PC-3 (cell line): ENCODE data around the gene FCHO1. TPM values are rescaled to one million over a fixed set of nuclear protein-coding genes. Genes with fewer than 3 reads are reported as not detected.

ENCODE experiments used
- ATAC-seq: fragments of 200-7000 bp; cut with Tn5 transposase; 2 replicates; pipeline ENCODE4 v1.9.1; 2020; ENCODE audit warnings: mild to moderate bottlenecking, moderate library complexity
- BruUV-seq: library from RNA; stranded (reverse); fragments of 400-500 nt; replicated peaks from 2 replicates; lab custom pipeline; 2021; lab: Mats Ljungman, UMichigan
- CTCF ChIA-PET: fragments of 300-600 bp; sonication (Branson Sonifier 250); formaldehyde crosslinking; loops from one replicate; lab custom pipeline; 2022; ENCODE audit warnings: antibody characterized with exemption; lab: Charles Lee
- POLR2A ChIA-PET: fragments of 300-600 bp; sonication (Branson Sonifier 250); formaldehyde crosslinking; loops from one replicate; lab custom pipeline; 2022; ENCODE audit warnings: antibody characterized with exemption; ENCODE audit not compliant: unreplicated experiment; lab: Charles Lee
- DNase-seq: peaks from one replicate; pipeline ENCODE4 v3.0.0-alpha.2; 2015
- H2AFZ ChIP-seq: fragments of 300-600 bp; sonication (generic); 2 replicates; pipeline ENCODE4 v1.6.0; 2016; ENCODE audit warnings: antibody characterized with exemption, low read length
- H3F3A ChIP-seq: fragments of 300-600 bp; sonication (generic); one replicate; pipeline ENCODE4 v1.6.0; 2017; ENCODE audit warnings: antibody characterized with exemption, low read length, control low read depth, mild to moderate bottlenecking; ENCODE audit not compliant: unreplicated experiment
- H3K27ac ChIP-seq: fragments of 300-600 bp; sonication (generic); 2 replicates; pipeline ENCODE4 v1.5.1; 2016; ENCODE audit warnings: mild to moderate bottlenecking, low read length
- H3K27me3 ChIP-seq: fragments of 300-600 bp; sonication (generic); 2 replicates; pipeline ENCODE4 v1.6.1; 2016; ENCODE audit warnings: low read length, mixed read lengths
- H3K36me3 ChIP-seq: fragments of 300-600 bp; sonication (generic); 2 replicates; pipeline ENCODE4 v1.6.1; 2016; ENCODE audit warnings: low read depth, mixed run types, low read length, mixed read lengths
- H3K4me1 ChIP-seq: fragments of 300-600 bp; sonication (generic); 2 replicates; pipeline ENCODE4 v1.5.1; 2016; ENCODE audit warnings: low read length; ENCODE audit not compliant: insufficient read depth
- H3K4me2 ChIP-seq: fragments of 300-600 bp; sonication (generic); 2 replicates; pipeline ENCODE4 v1.6.0; 2016; ENCODE audit warnings: low read length
- H3K4me3 ChIP-seq: fragments of 300-600 bp; sonication (generic); 2 replicates; pipeline ENCODE4 v1.5.1; 2016; ENCODE audit warnings: mild to moderate bottlenecking, low read length, mixed read lengths
- H3K79me2 ChIP-seq: fragments of 300-600 bp; sonication (generic); 2 replicates; pipeline ENCODE4 v1.6.1; 2017; ENCODE audit warnings: low read length, mixed read lengths
- H3K9ac ChIP-seq: fragments of 300-600 bp; sonication (generic); 2 replicates; pipeline ENCODE4 v1.6.0; 2016; ENCODE audit warnings: mild to moderate bottlenecking, low read length
- H3K9me2 ChIP-seq: fragments of 300-600 bp; sonication (generic); replicated peaks from 2 replicates; pipeline ENCODE4 v1.6.1; 2016; ENCODE audit warnings: mixed run types, low read length, mixed read lengths
- H3K9me3 ChIP-seq: fragments of 300-600 bp; sonication (generic); 2 replicates; pipeline ENCODE4 v1.6.1; 2016; ENCODE audit warnings: low read length, mixed read lengths
- H4K20me1 ChIP-seq: fragments of 300-600 bp; sonication (generic); 2 replicates; pipeline ENCODE4 v1.6.1; 2016; ENCODE audit warnings: low read length, mixed read lengths
- CTCF ChIP-seq: fragments of 300-600 bp; sonication (generic); conservative IDR thresholded peaks from 2 replicates; pipeline ENCODE4 v1.5.1; 2017; ENCODE audit warnings: antibody characterized with exemption, low read depth, mild to moderate bottlenecking, low read length
- EZH2 ChIP-seq: fragments of 300-600 bp; sonication (generic); IDR thresholded peaks from one replicate; pipeline ENCODE4 v1.6.1; 2017; ENCODE audit warnings: antibody characterized with exemption, mild to moderate bottlenecking, low read length; ENCODE audit not compliant: unreplicated experiment
- EZH2phosphoT487 ChIP-seq: fragments of 300-600 bp; sonication (generic); IDR thresholded peaks from 2 replicates; pipeline ENCODE4 v1.6.1; 2018; ENCODE audit warnings: mild to moderate bottlenecking, antibody characterized with exemption, low read length, borderline replicate concordance
- intact Hi-C: fragments of 100-400 bp; cut with micrococcal nuclease; formaldehyde crosslinking; loops from 2 replicates; pipeline ENCODE4 v1.9.0; 2023
- total RNA-seq: library from RNA; depleted of rRNA; stranded (reverse); fragments of >200 nt; gene quantifications from 2 replicates; pipeline ENCODE4 v1.2.3, GENCODE V29; 2014

The FCHO1 gene
- total RNA-seq, 1 experiment from 2014 or later, result 21.0 TPM

- H3K79me2 ChIP-seq, result no peaks in the 10 kb centered on the region
- peak overlapping the region; percentile 93 for H3K4me3 ChIP-seq
- ATAC-seq, result no peak
- no peak overlapping the region for H3K27ac ChIP-seq
- no peaks in the 10 kb centered on the region for H3K27me3 ChIP-seq
- TF ChIP-seq EZH2phosphoT487 (no peak), CTCF (no peak), EZH2 (no peak)
- no peaks in the 10 kb centered on the region for H3F3A ChIP-seq
- H3K9me3 ChIP-seq, result no peaks in the 10 kb centered on the region
- no peak for DNase-seq
- POLR2A ChIA-PET, result interaction anchor here (0.5 to 0.8 kb wide), 3 partner anchors 11 to 522 kb away, joined by 3 to 28 read pairs (median 6); partner anchors contain the start of gene DDA1
- no peaks in the 10 kb centered on the region for H3K36me3 ChIP-seq
- peak overlapping the region; percentile 99 for H3K4me2 ChIP-seq
- peaks cover 10% of the 10 kb centered on the region; the same call in 1 of the 2 replicates for H3K4me1 ChIP-seq
- H2AFZ ChIP-seq, result peak overlapping the region; percentile 100
- no peaks in the 10 kb centered on the region for H4K20me1 ChIP-seq
- CTCF ChIA-PET, result interaction anchor here (0.8 to 1.1 kb wide), 2 partner anchors 24 to 28 kb away, joined by 3 to 14 read pairs; partner anchors contain the start of gene RPL18A
- BruUV-seq, result no TSS peak
- intact Hi-C loops, result loop anchor here (1.0 to 5.0 kb wide), 3 partner anchors 10 to 34 kb away; partner anchors contain the start of gene B3GNT3
- H3K9ac ChIP-seq, result peak overlapping the region; percentile 54
- H3K9me2 ChIP-seq, result no peaks in the 10 kb centered on the region
Measured at GRCh38 chr19:17831419-17831888, 80.2 kb downstream of the FCHO1 start.

DNA sequence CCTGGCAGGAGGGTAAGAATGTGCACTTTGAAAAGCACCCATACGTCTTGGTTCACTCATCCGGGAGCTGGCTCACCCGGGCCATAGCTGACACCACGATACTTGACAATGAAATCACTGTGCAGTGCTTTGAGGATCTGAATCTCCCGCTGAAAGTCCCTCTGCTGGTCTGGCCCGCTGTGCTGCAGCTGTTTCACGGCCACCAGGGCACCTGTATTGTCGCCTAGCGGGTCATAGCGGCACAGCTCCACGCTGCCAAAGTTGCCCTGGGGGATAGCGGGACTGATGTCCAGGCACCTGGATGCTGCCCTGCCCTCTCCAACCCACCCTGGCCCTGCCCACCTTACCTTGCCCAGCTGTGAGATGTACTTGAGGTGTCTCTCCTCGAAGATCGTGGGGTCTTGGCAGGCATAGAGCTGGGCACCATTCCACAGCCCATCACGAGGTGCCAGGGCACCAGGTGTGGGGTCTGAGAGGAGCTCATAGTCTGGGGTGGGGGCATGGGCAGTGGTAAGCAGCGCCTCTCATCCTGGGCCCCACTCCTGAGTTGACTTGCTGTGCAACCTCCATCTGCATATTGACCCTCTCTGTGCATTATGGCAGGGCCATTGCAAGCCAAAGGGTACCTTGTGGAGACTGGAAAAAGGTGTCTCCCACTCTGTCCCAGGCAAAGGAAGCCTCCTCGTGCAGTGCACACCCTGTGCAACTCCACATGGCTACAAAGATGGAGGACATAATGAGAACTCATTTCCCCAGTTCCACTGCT lies 81.3 kb downstream of the FCHO1 start:
- intact Hi-C loops, result loop anchor here (5.0 kb wide), 1 partner anchor 35 kb away; the partner anchor contains the start of gene B3GNT3
- BruUV-seq, result no TSS peak

More for the DNA sequence above, 81.3 kb downstream of the FCHO1 start:
- H3K79me2 ChIP-seq, result no peaks in the 10 kb centered on the region
- POLR2A ChIA-PET, result interaction anchor here (0.5 kb wide), 1 partner anchor 9 kb away, joined by 6 read pairs; no protein-coding TSS in a partner anchor
- ATAC-seq (no peak), DNase-seq (no peak)
- no peak overlapping the region for H3K4me3 ChIP-seq
- H2AFZ ChIP-seq, result no peak overlapping the region
- no peak overlapping the region for H3K4me2 ChIP-seq
- H3K9me2 ChIP-seq, result no peaks in the 10 kb centered on the region
- no peak overlapping the region for H3K9ac ChIP-seq
- no peak for TF ChIP-seq CTCF
- no peak for TF ChIP-seq EZH2phosphoT487
- TF ChIP-seq EZH2, result no peak
- H3K27ac ChIP-seq, result no peak overlapping the region
- no peaks in the 10 kb centered on the region for H3K9me3 ChIP-seq
- peaks cover 10% of the 10 kb centered on the region; the same call in 1 of the 2 replicates for H3K4me1 ChIP-seq
- CTCF ChIA-PET, result no interaction called here
- H3F3A ChIP-seq, result no peaks in the 10 kb centered on the region
- H3K36me3 ChIP-seq, result no peaks in the 10 kb centered on the region
- no peaks in the 10 kb centered on the region for H3K27me3 ChIP-seq
- no peaks in the 10 kb centered on the region for H4K20me1 ChIP-seq
